ENCODE data around the gene TEDC1.

Gene TEDC1

GRCh38 chr14:105517096-105517495 is 26.1 kb downstream of the TEDC1 start:
- no peak for TF ChIP-seq OSR1 (CRISPR knock-in tag; IDR thresholded peaks at IDR 0.05)
- TF ChIP-seq CREB5 (CRISPR knock-in tag; IDR thresholded peaks at IDR 0.05; ENCODE audit: low read depth): no peak
- no peak for TF ChIP-seq TOX (CRISPR knock-in tag; IDR thresholded peaks at IDR 0.05; ENCODE audit: borderline replicate concordance)
- no peak for TF ChIP-seq ESRRG (CRISPR knock-in tag; IDR thresholded peaks at IDR 0.05)
- no peak for TF ChIP-seq POU6F1 (CRISPR knock-in tag; IDR thresholded peaks at IDR 0.05; ENCODE audit: borderline replicate concordance, low read depth)
- TF ChIP-seq RARB (CRISPR knock-in tag; IDR thresholded peaks at IDR 0.05): no peak
- TF ChIP-seq GLIS3 (CRISPR knock-in tag; IDR thresholded peaks at IDR 0.05): no peak
- no peak for TF ChIP-seq TCF4 (CRISPR knock-in tag; IDR thresholded peaks at IDR 0.05; ENCODE audit: borderline replicate concordance)
- no peak for TF ChIP-seq ZFP3 (CRISPR knock-in tag; IDR thresholded peaks at IDR 0.05)
- no peak for TF ChIP-seq BACH2 (CRISPR knock-in tag; IDR thresholded peaks at IDR 0.05; ENCODE audit: borderline replicate concordance)
- TF ChIP-seq ZFP30 (CRISPR knock-in tag; IDR thresholded peaks at IDR 0.05): no peak
- TF ChIP-seq PPARA (CRISPR knock-in tag; IDR thresholded peaks at IDR 0.05; ENCODE audit: borderline replicate concordance): no peak
- TF ChIP-seq ARNTL (CRISPR knock-in tag; IDR thresholded peaks at IDR 0.05; ENCODE audit: borderline replicate concordance, low read depth): no peak
- TF ChIP-seq CSDC2 (CRISPR knock-in tag; IDR thresholded peaks at IDR 0.05): no peak
- no peak for TF ChIP-seq CSRNP3 (CRISPR knock-in tag; IDR thresholded peaks at IDR 0.05)
- TF ChIP-seq ZNF565 (CRISPR knock-in tag; conservative IDR thresholded peaks at IDR 0.05; ENCODE audit: low read depth): no peak
- TF ChIP-seq PATZ1 (CRISPR knock-in tag; IDR thresholded peaks at IDR 0.05; ENCODE audit: borderline replicate concordance): no peak
- no peak for TF ChIP-seq ZC3H10 (CRISPR knock-in tag; IDR thresholded peaks at IDR 0.05)
- TF ChIP-seq ISL1 (CRISPR knock-in tag; IDR thresholded peaks at IDR 0.05): no peak
- ATAC-seq: no peak

- no peak for TF ChIP-seq ZFP3 (CRISPR knock-in tag; IDR thresholded peaks at IDR 0.05)
- TF ChIP-seq ARNTL (CRISPR knock-in tag; IDR thresholded peaks at IDR 0.05; ENCODE audit: borderline replicate concordance, low read depth): no peak
- no peak for TF ChIP-seq ISL1 (CRISPR knock-in tag; IDR thresholded peaks at IDR 0.05)
- no peak for TF ChIP-seq PATZ1 (CRISPR knock-in tag; IDR thresholded peaks at IDR 0.05; ENCODE audit: borderline replicate concordance)
- no peak for TF ChIP-seq ZFP30 (CRISPR knock-in tag; IDR thresholded peaks at IDR 0.05)
- TF ChIP-seq SNAI2 (CRISPR knock-in tag; IDR thresholded peaks at IDR 0.05): no peak
Measured at GRCh38 chr14:105519946-105520698, 29.1 kb downstream of the TEDC1 start.

GRCh38 chr14:105525326-105525725 is 34.3 kb downstream of the TEDC1 start:
- no peak for ATAC-seq
- TF ChIP-seq SNAI2 (CRISPR knock-in tag; IDR thresholded peaks at IDR 0.05) (no peak), POU6F1 (CRISPR knock-in tag; IDR thresholded peaks at IDR 0.05; ENCODE audit: borderline replicate concordance, low read depth) (no peak), CSRNP3 (CRISPR knock-in tag; IDR thresholded peaks at IDR 0.05) (no peak), TOX (CRISPR knock-in tag; IDR thresholded peaks at IDR 0.05; ENCODE audit: borderline replicate concordance) (no peak), ARNTL (CRISPR knock-in tag; IDR thresholded peaks at IDR 0.05; ENCODE audit: borderline replicate concordance, low read depth) (no peak), ZNF8 (CRISPR knock-in tag; IDR thresholded peaks at IDR 0.05) (no peak), OSR1 (CRISPR knock-in tag; IDR thresholded peaks at IDR 0.05) (no peak), CREB5 (CRISPR knock-in tag; IDR thresholded peaks at IDR 0.05; ENCODE audit: low read depth) (no peak), PPARA (CRISPR knock-in tag; IDR thresholded peaks at IDR 0.05; ENCODE audit: borderline replicate concordance) (no peak), ZNF565 (CRISPR knock-in tag; conservative IDR thresholded peaks at IDR 0.05; ENCODE audit: low read depth) (no peak)

More at GRCh38 chr14:105519946-105520698, 29.1 kb downstream of the TEDC1 start:
- ATAC-seq: no peak

All from SK-N-SH treated with all-trans-retinoic acid at 6 μM for 48 hours (cell line).